ENCODE measurements around the gene PACS1.

The PACS1 gene

GRCh38 chr11:66116576-66117361 is 46.7 kb downstream of the PACS1 start:
- no peak for FAIRE-seq
- TF ChIP-seq POLR2A (IDR thresholded peaks at IDR 0.05; ENCODE audit: low read depth, low read length) (no peak), TAF1 (IDR thresholded peaks at IDR 0.05; ENCODE audit: low read depth, low read length) (no peak), SPI1 (IDR thresholded peaks at IDR 0.05; ENCODE audit: low read depth, low read length) (no peak), PAX5 (IDR thresholded peaks at IDR 0.05; ENCODE audit: insufficient read depth, low read length, severe bottlenecking) (no peak), POU2F2 (IDR thresholded peaks at IDR 0.05; ENCODE audit: low read depth, low read length) (no peak), POLR2AphosphoS5 (IDR thresholded peaks at IDR 0.05; ENCODE audit: low read depth, low read length) (no peak)
- no peak for DNase-seq (ENCODE audit: insufficient read length, low spot score)

- no peak for TF ChIP-seq POLR2A (IDR thresholded peaks at IDR 0.05; ENCODE audit: low read depth, low read length)
- no peak for TF ChIP-seq TAF1 (IDR thresholded peaks at IDR 0.05; ENCODE audit: low read depth, low read length)
- no peak for TF ChIP-seq POU2F2 (IDR thresholded peaks at IDR 0.05; ENCODE audit: low read depth, low read length)
- TF ChIP-seq PAX5 (IDR thresholded peaks at IDR 0.05; ENCODE audit: insufficient read depth, low read length, severe bottlenecking), result no peak
- TF ChIP-seq POLR2AphosphoS5 (IDR thresholded peaks at IDR 0.05; ENCODE audit: low read depth, low read length), result no peak
- TF ChIP-seq SPI1 (IDR thresholded peaks at IDR 0.05; ENCODE audit: low read depth, low read length), result no peak
- DNase-seq (ENCODE audit: insufficient read length, low spot score) (no peak), FAIRE-seq (no peak)
Observed at GRCh38 chr11:66118847-66119246, 48.8 kb downstream of the PACS1 start.

- TF ChIP-seq SPI1 (IDR thresholded peaks at IDR 0.05; ENCODE audit: low read depth, low read length) (no peak), POLR2A (IDR thresholded peaks at IDR 0.05; ENCODE audit: low read depth, low read length) (no peak), TAF1 (IDR thresholded peaks at IDR 0.05; ENCODE audit: low read depth, low read length) (no peak)
- DNase-seq (ENCODE audit: insufficient read length, low spot score) (no peak), FAIRE-seq (no peak)
Observed at GRCh38 chr11:66119348-66120133, 49.5 kb downstream of the PACS1 start.

GRCh38 chr11:66121466-66121865 is 51.4 kb downstream of the PACS1 start:
- DNase-seq (ENCODE audit: insufficient read length, low spot score) (no peak), FAIRE-seq (no peak)
- TF ChIP-seq POLR2A (IDR thresholded peaks at IDR 0.05; ENCODE audit: low read depth, low read length), result no peak
- TF ChIP-seq POLR2AphosphoS5 (IDR thresholded peaks at IDR 0.05; ENCODE audit: low read depth, low read length), result no peak
- TF ChIP-seq PAX5 (IDR thresholded peaks at IDR 0.05; ENCODE audit: insufficient read depth, low read length, severe bottlenecking), result no peak
- no peak for TF ChIP-seq SPI1 (IDR thresholded peaks at IDR 0.05; ENCODE audit: low read depth, low read length)
- no peak for TF ChIP-seq POU2F2 (IDR thresholded peaks at IDR 0.05; ENCODE audit: low read depth, low read length)
- no peak for TF ChIP-seq TAF1 (IDR thresholded peaks at IDR 0.05; ENCODE audit: low read depth, low read length)

GRCh38 chr11:66123902-66124301 is 53.8 kb downstream of the PACS1 start:
- TF ChIP-seq POLR2AphosphoS5 (IDR thresholded peaks at IDR 0.05; ENCODE audit: low read depth, low read length), result no peak
- TF ChIP-seq SPI1 (IDR thresholded peaks at IDR 0.05; ENCODE audit: low read depth, low read length), result no peak
- no peak for TF ChIP-seq POLR2A (IDR thresholded peaks at IDR 0.05; ENCODE audit: low read depth, low read length)
- no peak for TF ChIP-seq PAX5 (IDR thresholded peaks at IDR 0.05; ENCODE audit: insufficient read depth, low read length, severe bottlenecking)
- TF ChIP-seq TAF1 (IDR thresholded peaks at IDR 0.05; ENCODE audit: low read depth, low read length), result no peak
- no peak for TF ChIP-seq POU2F2 (IDR thresholded peaks at IDR 0.05; ENCODE audit: low read depth, low read length)
- FAIRE-seq, result no peak
- no peak for DNase-seq (ENCODE audit: insufficient read length, low spot score)

- DNase-seq (ENCODE audit: insufficient read length, low spot score) (no peak), FAIRE-seq (no peak)
- no peak for TF ChIP-seq POLR2A (IDR thresholded peaks at IDR 0.05; ENCODE audit: low read depth, low read length)
- no peak for TF ChIP-seq SPI1 (IDR thresholded peaks at IDR 0.05; ENCODE audit: low read depth, low read length)
- TF ChIP-seq TAF1 (IDR thresholded peaks at IDR 0.05; ENCODE audit: low read depth, low read length), result no peak
- TF ChIP-seq POLR2AphosphoS5 (IDR thresholded peaks at IDR 0.05; ENCODE audit: low read depth, low read length), result no peak
- no peak for TF ChIP-seq PAX5 (IDR thresholded peaks at IDR 0.05; ENCODE audit: insufficient read depth, low read length, severe bottlenecking)
- no peak for TF ChIP-seq POU2F2 (IDR thresholded peaks at IDR 0.05; ENCODE audit: low read depth, low read length)
Observed at GRCh38 chr11:66124564-66124963, 54.5 kb downstream of the PACS1 start.

- FAIRE-seq (peak; percentile 58), DNase-seq (ENCODE audit: insufficient read length, low spot score) (no peak)
- TF ChIP-seq POLR2AphosphoS5 (IDR thresholded peaks at IDR 0.05; ENCODE audit: low read depth, low read length) (no peak), POU2F2 (IDR thresholded peaks at IDR 0.05; ENCODE audit: low read depth, low read length) (no peak), PAX5 (IDR thresholded peaks at IDR 0.05; ENCODE audit: insufficient read depth, low read length, severe bottlenecking) (no peak), POLR2A (IDR thresholded peaks at IDR 0.05; ENCODE audit: low read depth, low read length) (no peak), SPI1 (IDR thresholded peaks at IDR 0.05; ENCODE audit: low read depth, low read length) (peak; percentile 69), TAF1 (IDR thresholded peaks at IDR 0.05; ENCODE audit: low read depth, low read length) (no peak)
Observed at GRCh38 chr11:66126064-66126463, 56.0 kb downstream of the PACS1 start.

GRCh38 chr11:66126808-66127555 is 56.9 kb downstream of the PACS1 start:
- FAIRE-seq (peak; percentile 92), DNase-seq (ENCODE audit: insufficient read length, low spot score) (no peak)
- TF ChIP-seq POU2F2 (IDR thresholded peaks at IDR 0.05; ENCODE audit: low read depth, low read length), result no peak
- peak; percentile 63 for TF ChIP-seq SPI1 (IDR thresholded peaks at IDR 0.05; ENCODE audit: low read depth, low read length)
- TF ChIP-seq PAX5 (IDR thresholded peaks at IDR 0.05; ENCODE audit: insufficient read depth, low read length, severe bottlenecking), result peak; percentile 78
- no peak for TF ChIP-seq POLR2AphosphoS5 (IDR thresholded peaks at IDR 0.05; ENCODE audit: low read depth, low read length)

GRCh38 chr11:66130978-66131377 is 60.9 kb downstream of the PACS1 start:
- DNase-seq (ENCODE audit: insufficient read length, low spot score), result no peak
- FAIRE-seq, result no peak
- TF ChIP-seq SPI1 (IDR thresholded peaks at IDR 0.05; ENCODE audit: low read depth, low read length), result no peak
- TF ChIP-seq PAX5 (IDR thresholded peaks at IDR 0.05; ENCODE audit: insufficient read depth, low read length, severe bottlenecking), result no peak
- TF ChIP-seq POU2F2 (IDR thresholded peaks at IDR 0.05; ENCODE audit: low read depth, low read length), result no peak
- no peak for TF ChIP-seq TAF1 (IDR thresholded peaks at IDR 0.05; ENCODE audit: low read depth, low read length)
- TF ChIP-seq POLR2AphosphoS5 (IDR thresholded peaks at IDR 0.05; ENCODE audit: low read depth, low read length), result no peak
- TF ChIP-seq POLR2A (IDR thresholded peaks at IDR 0.05; ENCODE audit: low read depth, low read length), result no peak

All from GM12891 (cell line).